K562 (cell line): ENCODE measurements around the gene PDE11A. TPM values are rescaled to one million over a fixed set of nuclear protein-coding genes. Genes with fewer than 3 reads are reported as not detected.

Experiments
- BCL6 ChIP-seq: fragments of 250-450 bp; sonication (Bioruptor Pico); IDR thresholded peaks from 2 replicates; pipeline ENCODE4 v1.4.0; 2020
- EP400 ChIP-seq: fragments of 450-650 bp; IDR thresholded peaks from 2 replicates; pipeline ENCODE4 v1.6.1; 2017; ENCODE audit warnings: antibody characterized with exemption, mild to moderate bottlenecking, moderate library complexity
- GATAD2B ChIP-seq: fragments of 450-650 bp; IDR thresholded peaks from 2 replicates; pipeline ENCODE4 v1.6.1; 2017; ENCODE audit warnings: mild to moderate bottlenecking, borderline replicate concordance
- JUND ChIP-seq, 2 experiments: IDR thresholded peaks; 2 replicates in 1 of 2; 3 replicates in 1 of 2; pipeline ENCODE4 v1.6.1; 2011; ENCODE audit warnings: borderline replicate concordance in 2 of 2, low read depth in 2 of 2, low read length in 2 of 2, improper control_type of control experiment in 1 of 2, missing biosample characterization in 1 of 2, missing genetic modification characterization in 1 of 2, missing genetic modification reagents in 1 of 2
- KDM1A ChIP-seq, 2 experiments: fragments of 450-650 bp; IDR thresholded peaks; 2 replicates each; pipeline ENCODE4 v1.6.1; 2016; ENCODE audit warnings: mild to moderate bottlenecking in 2 of 2
- MAZ ChIP-seq, 2 experiments: fragments of 450-650 bp in 1 of 2; sonication (generic) in 1 of 2; formaldehyde crosslinking; IDR thresholded peaks in 1 of 2; conservative IDR thresholded peaks in 1 of 2; 2 replicates each; pipeline versions ENCODE4 v1.4.0 to v1.5.0; 2020; ENCODE audit warnings: mild to moderate bottlenecking in 1 of 2, missing genetic modification reagents in 1 of 2
- MECOM ChIP-seq: fragments of 250-450 bp; sonication (Bioruptor Pico); IDR thresholded peaks from 2 replicates; pipeline ENCODE4 v1.8.0; 2022; ENCODE audit warnings: inconsistent platforms
- NCOR1 ChIP-seq: fragments of 450-650 bp; IDR thresholded peaks from 2 replicates; pipeline ENCODE4 v1.6.1; 2016; ENCODE audit warnings: mild to moderate bottlenecking, moderate library complexity
- TEAD2 ChIP-seq: fragments of 450-650 bp; IDR thresholded peaks from 2 replicates; pipeline ENCODE4 v1.6.1; 2016; ENCODE audit warnings: missing genetic modification characterization, control low read depth, missing compliant biosample characterization
- VEZF1 ChIP-seq: fragments of 200-800 bp; sonication (Bioruptor generic); IDR thresholded peaks from 2 replicates; pipeline ENCODE4 v1.6.1; 2017; ENCODE audit warnings: missing genetic modification characterization, missing compliant biosample characterization
- ZMIZ1 ChIP-seq, 2 experiments: fragments of 150-350 bp in 1 of 2; IDR thresholded peaks; 2 replicates each; pipeline ENCODE4 v1.6.1; 2012 to 2016; ENCODE audit warnings: low read depth in 2 of 2, low read length in 2 of 2, mild to moderate bottlenecking in 1 of 2, moderate library complexity in 1 of 2
- ZNF121 ChIP-seq: sonication (generic); formaldehyde crosslinking; conservative IDR thresholded peaks from 2 replicates; pipeline ENCODE4 v1.8.0; 2022; ENCODE audit warnings: missing genetic modification reagents
- ZNF354B ChIP-seq: fragments of 250-450 bp; sonication (Bioruptor Pico); IDR thresholded peaks from 2 replicates; pipeline ENCODE4 v1.4.0; 2020
- ZNF584 ChIP-seq: fragments of 200-800 bp; sonication (Bioruptor generic); IDR thresholded peaks from 2 replicates; pipeline ENCODE4 v1.6.1; 2016; ENCODE audit warnings: low read depth, mild to moderate bottlenecking, missing genetic modification characterization, missing compliant biosample characterization
- ZNF644 ChIP-seq: fragments of 200-800 bp; sonication (Bioruptor generic); IDR thresholded peaks from 2 replicates; pipeline ENCODE4 v1.6.1; 2016; ENCODE audit warnings: low read depth, missing genetic modification characterization, missing compliant biosample characterization
- polyA plus RNA-seq, 8 experiments: library from polyadenylated mRNA; depleted of rRNA in 4 of 8; stranded (reverse) in 5 of 8; unstranded in 3 of 8; fragments of >200 nt; fragmentation: Nextera tagmentation in 2 of 8; fragmentation: Illumina TruSeq in 1 of 8; extraction: Ambion mirVana in 2 of 8; extraction: Trizol in 1 of 8; gene quantifications; 2 replicates each; pipeline versions ENCODE4 v1.2.1 to v1.2.3, GENCODE V29; 2011 to 2014; ENCODE audit warnings: inconsistent platforms in 1 of 8, missing spikeins in 1 of 8
- total RNA-seq, 7 experiments: library from RNA; depleted of rRNA in 6 of 7; stranded (reverse); fragments of >200 nt in 6 of 7; fragmentation: Illumina TruSeq in 2 of 7; extraction: Trizol in 2 of 7; gene quantifications; 2 replicates each; pipeline versions ENCODE4 v1.2.1 to v1.2.3, GENCODE V29; 2011 to 2021; ENCODE audit warnings: low replicate concordance in 1 of 7
- TF ChIP-seq, protein P1 (sequence below): fragments of 200-800 bp; sonication (Bioruptor generic); IDR thresholded peaks from 2 replicates; pipeline ENCODE4 v1.6.1; 2016; ENCODE audit warnings: missing genetic modification characterization, missing compliant biosample characterization

Gene PDE11A
- total and polyA plus RNA-seq, 9 of the 15 experiments (the other 6 are each of a cell fraction or from before 2014, with no cell fraction given), result 3.2 to 22.1 (median 5.7) TPM

DNA sequence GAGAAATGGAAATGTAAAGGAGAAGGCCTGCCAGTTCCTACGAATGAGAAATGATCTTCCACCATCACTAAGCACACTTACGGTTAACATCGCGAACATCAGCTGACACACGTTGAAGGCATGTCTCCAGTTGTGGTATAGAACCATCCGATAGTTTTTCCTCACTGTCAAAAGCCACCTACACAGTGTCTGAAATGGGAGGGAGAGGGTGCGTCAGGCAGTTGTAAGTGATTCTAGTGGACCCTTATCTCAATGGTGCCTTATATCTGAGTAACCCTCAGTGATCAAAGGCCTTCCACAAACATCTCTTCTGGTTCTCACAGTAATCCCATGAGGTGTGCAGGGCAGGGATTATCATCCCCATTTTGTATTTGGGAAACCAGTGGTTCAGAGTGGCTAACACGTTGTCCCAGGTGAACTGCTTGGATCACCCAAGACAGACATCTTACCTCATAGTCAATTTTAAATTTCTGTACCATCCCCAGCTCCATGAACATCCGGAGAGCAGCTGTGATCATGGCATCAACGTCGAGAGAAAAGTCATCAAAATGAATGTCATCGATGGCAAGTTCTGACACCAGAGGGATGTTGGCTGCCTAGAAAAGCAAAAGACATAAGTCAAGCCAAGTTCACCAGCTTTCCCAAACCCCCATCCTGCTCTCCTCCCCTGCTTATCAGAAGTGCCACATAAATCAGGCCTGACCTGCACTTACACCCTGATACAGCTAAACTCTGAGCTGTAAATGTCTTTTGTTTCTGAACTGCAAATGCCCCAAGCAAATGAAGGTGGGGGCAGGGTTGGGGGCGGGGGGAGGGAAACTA is 344.8 kb downstream of the PDE11A start (continued):
- TF ChIP-seq, protein P1, sequence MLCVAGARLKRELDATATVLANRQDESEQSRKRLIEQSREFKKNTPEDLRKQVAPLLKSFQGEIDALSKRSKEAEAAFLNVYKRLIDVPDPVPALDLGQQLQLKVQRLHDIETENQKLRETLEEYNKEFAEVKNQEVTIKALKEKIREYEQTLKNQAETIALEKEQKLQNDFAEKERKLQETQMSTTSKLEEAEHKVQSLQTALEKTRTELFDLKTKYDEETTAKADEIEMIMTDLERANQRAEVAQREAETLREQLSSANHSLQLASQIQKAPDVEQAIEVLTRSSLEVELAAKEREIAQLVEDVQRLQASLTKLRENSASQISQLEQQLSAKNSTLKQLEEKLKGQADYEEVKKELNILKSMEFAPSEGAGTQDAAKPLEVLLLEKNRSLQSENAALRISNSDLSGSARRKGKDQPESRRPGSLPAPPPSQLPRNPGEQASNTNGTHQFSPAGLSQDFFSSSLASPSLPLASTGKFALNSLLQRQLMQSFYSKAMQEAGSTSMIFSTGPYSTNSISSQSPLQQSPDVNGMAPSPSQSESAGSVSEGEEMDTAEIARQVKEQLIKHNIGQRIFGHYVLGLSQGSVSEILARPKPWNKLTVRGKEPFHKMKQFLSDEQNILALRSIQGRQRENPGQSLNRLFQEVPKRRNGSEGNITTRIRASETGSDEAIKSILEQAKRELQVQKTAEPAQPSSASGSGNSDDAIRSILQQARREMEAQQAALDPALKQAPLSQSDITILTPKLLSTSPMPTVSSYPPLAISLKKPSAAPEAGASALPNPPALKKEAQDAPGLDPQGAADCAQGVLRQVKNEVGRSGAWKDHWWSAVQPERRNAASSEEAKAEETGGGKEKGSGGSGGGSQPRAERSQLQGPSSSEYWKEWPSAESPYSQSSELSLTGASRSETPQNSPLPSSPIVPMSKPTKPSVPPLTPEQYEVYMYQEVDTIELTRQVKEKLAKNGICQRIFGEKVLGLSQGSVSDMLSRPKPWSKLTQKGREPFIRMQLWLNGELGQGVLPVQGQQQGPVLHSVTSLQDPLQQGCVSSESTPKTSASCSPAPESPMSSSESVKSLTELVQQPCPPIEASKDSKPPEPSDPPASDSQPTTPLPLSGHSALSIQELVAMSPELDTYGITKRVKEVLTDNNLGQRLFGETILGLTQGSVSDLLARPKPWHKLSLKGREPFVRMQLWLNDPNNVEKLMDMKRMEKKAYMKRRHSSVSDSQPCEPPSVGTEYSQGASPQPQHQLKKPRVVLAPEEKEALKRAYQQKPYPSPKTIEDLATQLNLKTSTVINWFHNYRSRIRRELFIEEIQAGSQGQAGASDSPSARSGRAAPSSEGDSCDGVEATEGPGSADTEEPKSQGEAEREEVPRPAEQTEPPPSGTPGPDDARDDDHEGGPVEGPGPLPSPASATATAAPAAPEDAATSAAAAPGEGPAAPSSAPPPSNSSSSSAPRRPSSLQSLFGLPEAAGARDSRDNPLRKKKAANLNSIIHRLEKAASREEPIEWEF, result peak; percentile 89
- TF ChIP-seq NCOR1, result peak; percentile 74
- TF ChIP-seq MAZ (CRISPR knock-in tag; conservative IDR thresholded peaks at IDR 0.05 in 1 of 2, IDR thresholded peaks at IDR 0.05 in 1 of 2), result peak; percentile 37 to 44; a peak in 1 of 4 replicates
- no peak for TF ChIP-seq ZNF354B
- 0 out of 2 replicates have a peak, but pooled peaks have one; percentile 24 for TF ChIP-seq BCL6 (CRISPR knock-in tag)
- peak; percentile 87 for TF ChIP-seq VEZF1 (CRISPR knock-in tag)
- TF ChIP-seq GATAD2B, result peak; percentile 37; the same call in 1 of the 2 replicates
- no peak for TF ChIP-seq ZMIZ1 (IDR thresholded peaks at IDR 0.05; ENCODE audit: low read depth in 2 of 2, low read length in 2 of 2)
- TF ChIP-seq EP400, result peak; percentile 18; the same call in 1 of the 2 replicates
- TF ChIP-seq MECOM (CRISPR knock-in tag), result 0 out of 2 replicates have a peak, but pooled peaks have one; percentile 42
- TF ChIP-seq ZNF644, result peak; percentile 43; the same call in 1 of the 2 replicates
- peak; percentile 3; the same call in 1 of the 2 replicates for TF ChIP-seq TEAD2 (tag)
- peak; percentile 51; the same call in 1 of the 2 replicates for TF ChIP-seq ZNF584 (CRISPR knock-in tag)
- no peak for TF ChIP-seq ZNF121 (CRISPR knock-in tag)
- TF ChIP-seq KDM1A (IDR thresholded peaks at IDR 0.05), result peak; percentile 81 to 85
- TF ChIP-seq JUND (IDR thresholded peaks at IDR 0.05; ENCODE audit: borderline replicate concordance, low read depth, low read length), result peak; percentile 38; the same call in 1 of the 2 replicates
- no peak; the same call in 1 of the 3 replicates for TF ChIP-seq JUND (tag; IDR thresholded peaks at IDR 0.05; ENCODE audit: borderline replicate concordance, low read depth, low read length)
